Right lobe of liver (tissue), 4 donors: ENCODE results near the gene EIF4E3.

Experiments
- CTCF ChIP-seq, 4 donors: fragments of 200-600 bp in 3 of 4; fragments of 450-650 bp in 1 of 4; IDR thresholded peaks; one replicate each; pipeline versions ENCODE4 v1.5.1 to v1.8.0; 2016 to 2022; ENCODE audit warnings: antibody characterized with exemption in 4 of 4, mild to moderate bottlenecking in 2 of 4
- POLR2A ChIP-seq: fragments of 450-650 bp; IDR thresholded peaks from one replicate; pipeline ENCODE4 v1.6.1; 2017; ENCODE audit warnings: antibody characterized with exemption, mild to moderate bottlenecking
- donor health status: DM: no; HTN: no; CAD: no.
- donor health status: DM: no; HTN: no; CAD: no.
- donor health status: DM: no; HTN: yes; CAD: no.

GRCh38 chr3:71704915-71705314 lies 20.3 kb downstream of the EIF4E3 start:
- TF ChIP-seq CTCF (IDR thresholded peaks at IDR 0.05) (no peak), POLR2A (no peak)
